Vagina (tissue), 2 donors: ENCODE results near the gene TTLL11. TPM values are rescaled to one million over a fixed set of nuclear protein-coding genes. Genes with fewer than 3 reads are reported as not detected.
A peak's percentile ranks its signal among the peaks of the same experiment; 100 is the strongest.

ENCODE experiments used
- DNase-seq, 2 donors: peaks; one replicate each; pipeline ENCODE4 v3.0.0-alpha.2; 2017; ENCODE audit errors: extremely low spot score in 2 of 2
- H3K27ac ChIP-seq: fragments of 200-600 bp; sonication (generic); one replicate; pipeline ENCODE4 v1.5.1; 2019
- H3K27me3 ChIP-seq: fragments of 200-600 bp; sonication (generic); one replicate; pipeline ENCODE4 v1.5.1; 2019
- H3K36me3 ChIP-seq, 2 donors: fragments of 200-600 bp; sonication (generic); one replicate each; pipeline ENCODE4 v1.5.1; 2017 to 2019
- H3K4me1 ChIP-seq: fragments of 200-600 bp; sonication (generic); one replicate; pipeline ENCODE4 v1.5.1; 2019
- H3K4me3 ChIP-seq, 2 donors: fragments of 200-600 bp; sonication (generic); 1 replicate in 1 of 2; 2 replicates in 1 of 2; pipeline ENCODE4 v1.5.1; 2016 to 2019
- H3K9me3 ChIP-seq: fragments of 200-600 bp; sonication (generic); one replicate; pipeline ENCODE4 v1.5.1; 2019
- POLR2A ChIP-seq, 2 donors: fragments of 450-650 bp; IDR thresholded peaks; one replicate each; pipeline ENCODE4 v1.6.1; 2017; ENCODE audit warnings: antibody characterized with exemption in 2 of 2, mild to moderate bottlenecking in 2 of 2, moderate library complexity in 2 of 2
- POLR2AphosphoS5 ChIP-seq, 2 donors: sonication (generic); formaldehyde crosslinking; IDR thresholded peaks; one replicate each; pipeline ENCODE4 v1.9.0; 2017; ENCODE audit warnings: antibody characterized with exemption in 2 of 2, mild to moderate bottlenecking in 2 of 2, low read depth in 1 of 2; ENCODE audit not compliant: insufficient read depth in 1 of 2
- intact Hi-C: fragments of 100-400 bp; cut with DNase I; formaldehyde crosslinking; loops from one replicate; pipeline ENCODE4 v1.15.1; 2023
- total RNA-seq: library from RNA; depleted of rRNA; stranded (reverse); fragments of >200 nt; gene quantifications from one replicate; pipeline ENCODE4 v1.2.3, GENCODE V29; 2016
- TF ChIP-seq, protein P1 (sequence below), 3 experiments: fragments of 450-650 bp in 2 of 3; fragments of 200-600 bp in 1 of 3; sonication (generic) in 1 of 3; IDR thresholded peaks; one replicate each; pipeline ENCODE4 v1.5.1; 2017 to 2019; ENCODE audit warnings: antibody characterized with exemption in 3 of 3, mild to moderate bottlenecking in 2 of 3, moderate library complexity in 2 of 3

The TTLL11 gene
- total RNA-seq, 1 donor from 2014 or later, result 11.0 TPM

DNA sequence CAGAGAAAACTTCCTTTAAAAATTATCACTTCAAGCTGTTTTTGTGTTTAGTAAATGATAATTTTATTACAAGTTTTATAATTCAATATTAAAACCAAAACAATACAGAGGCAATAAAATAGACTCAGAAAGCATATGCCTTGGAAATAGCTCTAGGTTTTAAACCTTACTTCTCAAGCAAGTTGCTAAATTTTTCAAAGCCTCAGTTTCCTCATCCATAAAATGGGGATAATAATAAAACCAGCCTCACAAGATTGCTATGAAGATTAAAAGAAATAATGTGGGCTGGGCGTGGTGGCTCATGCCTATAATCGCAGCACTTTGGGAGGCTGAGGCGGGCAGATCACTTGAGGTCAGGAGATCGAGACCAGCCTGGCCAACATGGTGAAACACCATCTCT is 62.8 kb downstream of the TTLL11 start:
- intact Hi-C loops, result loop anchor here (5.0 kb wide), 1 partner anchor 797 kb away; the partner anchor contains the start of gene PDCL
- H3K4me3 ChIP-seq, result no peak overlapping the region

DNA sequence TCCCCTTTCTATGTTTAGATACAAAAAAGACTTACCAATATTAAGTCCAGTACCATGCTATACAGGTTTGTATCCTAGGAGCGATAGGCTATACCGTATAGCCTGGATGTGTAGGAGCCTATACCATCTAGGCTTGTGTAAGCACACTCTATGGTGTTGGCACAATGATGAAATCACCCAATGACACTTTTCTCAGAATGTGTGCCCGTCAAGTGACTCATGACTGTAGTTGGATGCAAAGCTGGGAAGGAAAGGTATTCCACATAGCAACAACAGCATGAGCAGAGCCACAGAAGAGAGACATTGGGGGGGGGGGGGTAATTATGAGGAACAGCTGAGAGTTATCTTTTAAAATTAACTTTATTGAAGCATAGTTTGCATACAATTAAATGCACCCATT is 63.2 kb downstream of the TTLL11 start:
- TF ChIP-seq, protein P1, sequence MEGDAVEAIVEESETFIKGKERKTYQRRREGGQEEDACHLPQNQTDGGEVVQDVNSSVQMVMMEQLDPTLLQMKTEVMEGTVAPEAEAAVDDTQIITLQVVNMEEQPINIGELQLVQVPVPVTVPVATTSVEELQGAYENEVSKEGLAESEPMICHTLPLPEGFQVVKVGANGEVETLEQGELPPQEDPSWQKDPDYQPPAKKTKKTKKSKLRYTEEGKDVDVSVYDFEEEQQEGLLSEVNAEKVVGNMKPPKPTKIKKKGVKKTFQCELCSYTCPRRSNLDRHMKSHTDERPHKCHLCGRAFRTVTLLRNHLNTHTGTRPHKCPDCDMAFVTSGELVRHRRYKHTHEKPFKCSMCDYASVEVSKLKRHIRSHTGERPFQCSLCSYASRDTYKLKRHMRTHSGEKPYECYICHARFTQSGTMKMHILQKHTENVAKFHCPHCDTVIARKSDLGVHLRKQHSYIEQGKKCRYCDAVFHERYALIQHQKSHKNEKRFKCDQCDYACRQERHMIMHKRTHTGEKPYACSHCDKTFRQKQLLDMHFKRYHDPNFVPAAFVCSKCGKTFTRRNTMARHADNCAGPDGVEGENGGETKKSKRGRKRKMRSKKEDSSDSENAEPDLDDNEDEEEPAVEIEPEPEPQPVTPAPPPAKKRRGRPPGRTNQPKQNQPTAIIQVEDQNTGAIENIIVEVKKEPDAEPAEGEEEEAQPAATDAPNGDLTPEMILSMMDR (IDR thresholded peaks at IDR 0.05), result no peak
- TF ChIP-seq POLR2A (IDR thresholded peaks at IDR 0.05) (no peak), POLR2AphosphoS5 (IDR thresholded peaks at IDR 0.05; ENCODE audit: insufficient read depth in 1 of 2, low read depth in 1 of 2) (no peak)
- DNase-seq, result no peak
- Histone ChIP-seq H3K4me1 (peaks cover 20% of the 10 kb centered on the region), H3K36me3 (no peaks in the 10 kb centered on the region), H3K4me3 (no peak overlapping the region), H3K27me3 (no peaks in the 10 kb centered on the region), H3K9me3 (peaks cover 6% of the 10 kb centered on the region), H3K27ac (no peak overlapping the region)
- intact Hi-C loops, result loop anchor here (5.0 kb wide), 1 partner anchor 797 kb away; the partner anchor contains the start of gene PDCL

More for the DNA sequence above, 62.8 kb downstream of the TTLL11 start:
- Histone ChIP-seq H3K27me3 (no peaks in the 10 kb centered on the region), H3K36me3 (no peaks in the 10 kb centered on the region), H3K27ac (no peak overlapping the region), H3K4me1 (peaks cover 20% of the 10 kb centered on the region), H3K9me3 (peaks cover 6% of the 10 kb centered on the region)
- no peak for DNase-seq
- TF ChIP-seq, protein P1 (IDR thresholded peaks at IDR 0.05), result no peak
- no peak for TF ChIP-seq POLR2A (IDR thresholded peaks at IDR 0.05)
- TF ChIP-seq POLR2AphosphoS5 (IDR thresholded peaks at IDR 0.05; ENCODE audit: insufficient read depth in 1 of 2, low read depth in 1 of 2), result no peak

DNA sequence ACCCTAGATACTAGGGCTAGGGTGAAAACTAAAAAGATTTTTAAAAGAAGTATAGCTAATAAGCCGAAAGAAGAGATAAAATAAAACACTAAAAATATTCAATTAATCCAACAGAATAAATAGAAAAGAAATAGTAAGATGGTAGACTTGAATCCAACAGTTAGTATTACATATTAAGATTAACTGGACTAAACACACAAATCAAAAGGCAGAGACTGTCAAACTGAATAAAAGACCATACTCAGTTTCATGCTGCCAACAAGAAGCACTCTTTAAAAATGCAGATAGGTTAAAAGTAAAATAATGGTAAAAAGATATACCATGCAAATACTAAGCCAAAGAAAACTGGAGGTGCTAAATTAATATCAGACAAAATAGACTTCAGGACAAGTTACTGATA is 65.0 kb downstream of the TTLL11 start:
- no peak overlapping the region for H3K4me3 ChIP-seq
- no peaks in the 10 kb centered on the region for H3K27me3 ChIP-seq
- TF ChIP-seq POLR2AphosphoS5 (IDR thresholded peaks at IDR 0.05; ENCODE audit: insufficient read depth in 1 of 2, low read depth in 1 of 2), result no peak
- TF ChIP-seq, protein P1 (IDR thresholded peaks at IDR 0.05), result no peak
- TF ChIP-seq POLR2A (IDR thresholded peaks at IDR 0.05), result no peak
- intact Hi-C loops, result no loop called here
- H3K9me3 ChIP-seq, result peaks cover 6% of the 10 kb centered on the region
- H3K36me3 ChIP-seq, result peaks cover 0 to 8% of the 10 kb centered on the region in 2 donors
- peaks cover 17% of the 10 kb centered on the region for H3K4me1 ChIP-seq
- no peak overlapping the region for H3K27ac ChIP-seq
- no peak for DNase-seq

DNA sequence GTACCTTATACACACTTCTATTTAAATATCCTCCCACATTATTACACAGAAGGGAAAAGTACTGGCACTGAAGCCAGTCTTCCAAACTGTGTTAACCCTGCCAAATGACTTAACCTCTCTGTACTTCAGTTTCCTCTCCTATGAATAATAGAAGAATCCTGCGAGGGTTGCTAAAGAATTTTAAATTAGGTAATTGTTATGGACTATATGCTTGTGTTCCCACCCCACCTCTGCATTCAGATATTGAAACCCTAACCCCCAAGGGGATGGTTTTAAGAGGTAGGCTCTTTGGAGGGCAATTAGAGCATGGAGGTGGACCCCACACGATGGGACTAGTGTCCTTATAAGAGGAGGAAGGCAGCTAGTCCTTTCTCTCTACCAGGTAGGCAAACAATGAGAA is 72.7 kb downstream of the TTLL11 start:
- no peak for DNase-seq
- Histone ChIP-seq H3K4me3 (no peak overlapping the region), H3K9me3 (no peaks in the 10 kb centered on the region), H3K4me1 (no peaks in the 10 kb centered on the region), H3K27me3 (no peaks in the 10 kb centered on the region), H3K36me3 (peaks cover 0 to 8% of the 10 kb centered on the region in 2 donors), H3K27ac (no peak overlapping the region)
- TF ChIP-seq POLR2A (IDR thresholded peaks at IDR 0.05), result no peak
- TF ChIP-seq, protein P1 (IDR thresholded peaks at IDR 0.05), result no peak
- no peak for TF ChIP-seq POLR2AphosphoS5 (IDR thresholded peaks at IDR 0.05; ENCODE audit: insufficient read depth in 1 of 2, low read depth in 1 of 2)
- intact Hi-C loops, result no loop called here

DNA sequence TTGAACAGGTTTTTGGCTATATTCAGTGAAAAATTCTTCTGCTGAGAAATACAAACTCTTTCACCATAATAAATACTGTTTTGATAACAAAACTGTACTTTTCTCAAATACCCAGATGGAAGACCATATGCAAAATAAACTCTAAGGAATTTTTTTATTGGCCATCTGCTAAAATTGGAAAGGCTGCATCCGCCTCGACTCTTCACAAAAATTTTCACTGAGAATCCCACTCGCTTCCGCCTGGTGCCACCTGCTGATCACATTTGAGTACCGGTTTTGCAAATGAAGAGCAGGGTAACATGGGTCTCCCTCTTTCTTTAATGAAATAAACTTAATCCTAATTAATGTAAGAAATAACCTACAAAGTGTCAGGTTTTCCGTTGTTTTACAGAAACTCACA is 76.4 kb downstream of the TTLL11 start:
- no peak for DNase-seq
- Histone ChIP-seq H3K27ac (no peak overlapping the region), H3K36me3 (no peaks in the 10 kb centered on the region), H3K27me3 (no peaks in the 10 kb centered on the region), H3K9me3 (no peaks in the 10 kb centered on the region), H3K4me3 (no peak overlapping the region), H3K4me1 (no peaks in the 10 kb centered on the region)
- no peak for TF ChIP-seq POLR2A (IDR thresholded peaks at IDR 0.05)
- TF ChIP-seq, protein P1 (IDR thresholded peaks at IDR 0.05), result peak in 2 of 3 experiments; percentile 15 to 35
- intact Hi-C loops, result no loop called here
